ENCODE results near the gene GATD1.

GRCh38 chr11:776263-776560, 1.1 kb downstream of the GATD1 start:
- TF ChIP-seq ZNF133 (CRISPR knock-in tag; IDR thresholded peaks at IDR 0.05) = no peak
- no peak for TF ChIP-seq ZBTB1 (CRISPR knock-in tag; IDR thresholded peaks at IDR 0.05; ENCODE audit: borderline replicate concordance, low read depth)
- TF ChIP-seq FOXA1 (IDR thresholded peaks at IDR 0.05; ENCODE audit: borderline replicate concordance) = no peak
- TF ChIP-seq SIN3A (IDR thresholded peaks at IDR 0.05; ENCODE audit: borderline replicate concordance in 2 of 2, control insufficient read depth in 1 of 2, low read depth in 2 of 2, low read length in 2 of 2) = no peak
- TF ChIP-seq ZNF778 (CRISPR knock-in tag; IDR thresholded peaks at IDR 0.05) = no peak
- TF ChIP-seq RBBP5 (IDR thresholded peaks at IDR 0.05; ENCODE audit: borderline replicate concordance, insufficient read depth, low read length, poor library complexity, severe bottlenecking) = no peak
- no peak for TF ChIP-seq SRSF9 (IDR thresholded peaks at IDR 0.05; ENCODE audit: borderline replicate concordance, low read depth, low read length)

Measured in K562 (cell line).